HEK293 (cell line): ENCODE measurements around the gene DDX31.

Source experiments
- CTCF ChIA-PET: fragments of 350-600 bp; formaldehyde crosslinking; extraction: SDS; loops from one replicate; lab custom pipeline; 2021; ENCODE audit warnings: antibody characterized with exemption; lab: Yijun Ruan, JAX
- POLR2A ChIA-PET: fragments of 300-600 bp; formaldehyde crosslinking; extraction: SDS; loops from one replicate; lab custom pipeline; 2020; ENCODE audit warnings: antibody characterized with exemption, inconsistent platforms; lab: Yijun Ruan, JAX
- H3K27ac ChIP-seq: fragments of 200-500 bp; sonication (Bioruptor generic); 2 replicates; pipeline ENCODE4 v1.5.1; 2014; ENCODE audit warnings: low read depth, low read length, control low read depth, inconsistent platforms; ENCODE audit errors: extremely low read depth
- H3K36me3 ChIP-seq, 2 experiments: fragments of 200-500 bp in 1 of 2; sonication (Bioruptor generic) in 1 of 2; 1 replicate in 1 of 2; 2 replicates in 1 of 2; pipeline ENCODE4 v1.5.1; 2014 to 2017; ENCODE audit warnings: inconsistent platforms in 2 of 2, low read length in 2 of 2; ENCODE audit not compliant: control insufficient read depth in 2 of 2, insufficient read depth in 1 of 2
- H3K4me1 ChIP-seq: fragments of 200-500 bp; sonication (Bioruptor generic); 2 replicates; pipeline ENCODE4 v1.5.1; 2014; ENCODE audit warnings: mild to moderate bottlenecking, low read length, inconsistent platforms; ENCODE audit not compliant: control insufficient read depth, insufficient read depth
- H3K4me3 ChIP-seq: 2 replicates; pipeline ENCODE4 v1.5.1; 2011; ENCODE audit warnings: low read depth, mild to moderate bottlenecking, control low read depth, low read length, moderate library complexity
- H3K9me3 ChIP-seq: fragments of 200-500 bp; sonication (Bioruptor generic); 2 replicates; pipeline ENCODE4 v1.5.1; 2014; ENCODE audit warnings: low read depth, low read length, inconsistent platforms; ENCODE audit not compliant: control insufficient read depth, insufficient read depth
- HOXA7 ChIP-seq: sonication (generic); formaldehyde crosslinking; IDR thresholded peaks from 2 replicates; pipeline ENCODE4 v1.8.1; 2022; ENCODE audit warnings: missing genetic modification reagents, borderline replicate concordance
- KLF1 ChIP-seq: fragments of 450-650 bp; formaldehyde crosslinking; IDR thresholded peaks from 2 replicates; pipeline ENCODE4 v1.5.1; 2016; ENCODE audit warnings: missing biosample characterization, missing genetic modification characterization
- MZF1 ChIP-seq: fragments of 450-650 bp; formaldehyde crosslinking; IDR thresholded peaks from 2 replicates; pipeline ENCODE4 v1.5.1; 2017; ENCODE audit warnings: missing biosample characterization, missing genetic modification characterization, borderline replicate concordance
- PRDM1 ChIP-seq: fragments of 450-650 bp; formaldehyde crosslinking; IDR thresholded peaks from 2 replicates; pipeline ENCODE4; 2016; ENCODE audit warnings: missing biosample characterization, missing genetic modification characterization
- SALL2 ChIP-seq: fragments of 450-650 bp; formaldehyde crosslinking; IDR thresholded peaks from 2 replicates; pipeline ENCODE4 v1.5.0; 2017; ENCODE audit warnings: missing biosample characterization, mild to moderate bottlenecking, missing genetic modification characterization, borderline replicate concordance
- SETDB1 ChIP-seq: IDR thresholded peaks from one replicate; pipeline ENCODE4 v1.6.1; 2017; ENCODE audit warnings: mild to moderate bottlenecking, low read length, moderate library complexity, mixed read lengths; ENCODE audit not compliant: insufficient read length
- TCF7L2 ChIP-seq: IDR thresholded peaks from 2 replicates; pipeline ENCODE4 v1.6.1; 2011; ENCODE audit warnings: low read depth, mild to moderate bottlenecking, inconsistent platforms, low read length, moderate library complexity, borderline replicate concordance
- ZBTB8A ChIP-seq: fragments of 450-650 bp; formaldehyde crosslinking; IDR thresholded peaks from 2 replicates; pipeline ENCODE4 v1.5.1; 2016; ENCODE audit warnings: missing biosample characterization, missing genetic modification characterization
- ZEB2 ChIP-seq: fragments of 450-650 bp; formaldehyde crosslinking; IDR thresholded peaks from 2 replicates; pipeline ENCODE4 v1.5.1; 2016; ENCODE audit warnings: missing biosample characterization, missing genetic modification characterization
- ZNF133 ChIP-seq: fragments of 450-650 bp; formaldehyde crosslinking; IDR thresholded peaks from 2 replicates; pipeline ENCODE4 v1.5.1; 2016; ENCODE audit warnings: missing biosample characterization, missing genetic modification characterization
- ZNF146 ChIP-seq: fragments of 450-650 bp; formaldehyde crosslinking; IDR thresholded peaks from 2 replicates; pipeline ENCODE4 v1.5.1; 2016; ENCODE audit warnings: missing biosample characterization, missing genetic modification characterization
- ZNF214 ChIP-seq: fragments of 450-650 bp; formaldehyde crosslinking; IDR thresholded peaks from 2 replicates; pipeline ENCODE4 v1.5.1; 2017; ENCODE audit warnings: missing biosample characterization, mild to moderate bottlenecking, missing genetic modification characterization, borderline replicate concordance
- ZNF302 ChIP-seq: fragments of 450-650 bp; formaldehyde crosslinking; IDR thresholded peaks from 2 replicates; pipeline ENCODE4 v1.5.1; 2016; ENCODE audit warnings: missing biosample characterization, missing genetic modification characterization, low read depth
- ZNF394 ChIP-seq: fragments of 450-650 bp; formaldehyde crosslinking; IDR thresholded peaks from 2 replicates; pipeline ENCODE4 v1.5.1; 2016; ENCODE audit warnings: missing biosample characterization, missing genetic modification characterization, mild to moderate bottlenecking, moderate library complexity, borderline replicate concordance
- ZNF426 ChIP-seq: fragments of 450-650 bp; formaldehyde crosslinking; IDR thresholded peaks from 2 replicates; pipeline ENCODE4 v1.5.1; 2017; ENCODE audit warnings: missing biosample characterization, missing genetic modification characterization, mild to moderate bottlenecking, inconsistent platforms, moderate library complexity
- ZNF433 ChIP-seq: fragments of 450-650 bp; formaldehyde crosslinking; IDR thresholded peaks from 2 replicates; pipeline ENCODE4 v1.5.1; 2016; ENCODE audit warnings: missing biosample characterization, missing genetic modification characterization, low read depth
- ZNF596 ChIP-seq: fragments of 450-650 bp; IDR thresholded peaks from 2 replicates; pipeline ENCODE4 v1.5.0; 2018; ENCODE audit warnings: missing biosample characterization, mild to moderate bottlenecking, missing genetic modification characterization, moderate library complexity
- ZNF629 ChIP-seq: fragments of 450-650 bp; formaldehyde crosslinking; IDR thresholded peaks from 2 replicates; pipeline ENCODE4 v1.5.1; 2017; ENCODE audit warnings: missing biosample characterization, missing genetic modification characterization
- ZNF747 ChIP-seq: fragments of 450-650 bp; formaldehyde crosslinking; IDR thresholded peaks from 2 replicates; pipeline ENCODE4 v1.5.1; 2016; ENCODE audit warnings: missing biosample characterization, missing genetic modification characterization
- ZNF843 ChIP-seq: fragments of 450-650 bp; formaldehyde crosslinking; IDR thresholded peaks from 2 replicates; pipeline ENCODE4 v1.5.1; 2016; ENCODE audit warnings: missing biosample characterization, missing genetic modification characterization
- TF ChIP-seq, protein P1 (sequence below): fragments of 450-650 bp; formaldehyde crosslinking; IDR thresholded peaks from 2 replicates; pipeline ENCODE4 v1.5.1; 2016; ENCODE audit warnings: missing biosample characterization, missing genetic modification characterization
- TF ChIP-seq, protein P2 (sequence below): fragments of 450-650 bp; formaldehyde crosslinking; IDR thresholded peaks from 2 replicates; pipeline ENCODE4 v1.5.1; 2016; ENCODE audit warnings: missing biosample characterization, missing genetic modification characterization
- TF ChIP-seq, protein P3 (sequence below): fragments of 450-650 bp; formaldehyde crosslinking; IDR thresholded peaks from 2 replicates; pipeline ENCODE4 v1.5.1; 2016; ENCODE audit warnings: missing biosample characterization, missing genetic modification characterization
- TF ChIP-seq, protein P4 (sequence below): fragments of 450-650 bp; formaldehyde crosslinking; IDR thresholded peaks from 2 replicates; pipeline ENCODE4 v1.5.1; 2016; ENCODE audit warnings: missing biosample characterization, missing genetic modification characterization

The DDX31 gene

DNA sequence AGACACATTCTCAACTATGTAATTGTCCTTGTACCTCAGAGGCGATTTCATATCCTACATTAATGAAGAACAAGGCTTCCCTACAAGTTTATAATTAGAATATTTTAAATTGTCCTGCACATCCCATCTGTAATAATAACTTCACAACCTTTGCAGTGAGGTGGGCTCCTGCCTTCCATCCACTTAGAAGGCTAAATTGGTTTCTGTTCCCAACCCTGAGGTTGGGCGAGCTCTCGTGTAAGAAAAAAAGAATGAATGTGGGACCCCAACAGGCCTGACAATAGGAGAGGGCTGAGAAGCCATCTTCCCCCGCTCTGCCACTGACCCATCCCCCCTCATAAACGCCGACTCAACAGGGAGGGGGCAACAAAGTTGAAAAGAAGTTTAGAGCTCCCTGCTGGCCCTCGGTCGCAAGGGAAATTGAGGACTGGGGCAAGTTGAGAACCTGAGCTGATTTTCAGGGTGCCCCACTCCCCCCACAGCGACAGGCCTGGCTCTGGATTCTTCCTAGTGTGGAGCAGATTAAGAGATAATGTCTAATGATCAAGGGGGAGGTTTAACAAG lies 78.0 kb downstream of the DDX31 start:
- TF ChIP-seq KLF1 (tag by site-specific recombination) (no peak), ZNF596 (no peak), ZNF426 (tag by site-specific recombination) (no peak), ZNF302 (tag by site-specific recombination) (no peak), ZNF133 (no peak)
- TF ChIP-seq, protein P1, sequence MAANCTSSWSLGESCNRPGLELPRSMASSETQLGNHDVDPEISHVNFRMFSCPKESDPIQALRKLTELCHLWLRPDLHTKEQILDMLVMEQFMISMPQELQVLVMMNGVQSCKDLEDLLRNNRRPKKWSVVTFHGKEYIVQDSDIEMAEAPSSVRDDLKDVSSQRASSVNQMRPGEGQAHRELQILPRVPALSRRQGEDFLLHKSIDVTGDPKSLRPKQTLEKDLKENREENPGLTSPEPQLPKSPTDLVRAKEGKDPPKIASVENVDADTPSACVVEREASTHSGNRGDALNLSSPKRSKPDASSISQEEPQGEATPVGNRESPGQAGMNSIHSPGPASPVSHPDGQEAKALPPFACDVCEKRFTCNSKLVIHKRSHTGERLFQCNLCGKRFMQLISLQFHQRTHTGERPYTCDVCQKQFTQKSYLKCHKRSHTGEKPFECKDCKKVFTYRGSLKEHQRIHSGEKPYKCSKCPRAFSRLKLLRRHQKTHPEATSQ (tag by site-specific recombination), result no peak
- TF ChIP-seq, protein P2, sequence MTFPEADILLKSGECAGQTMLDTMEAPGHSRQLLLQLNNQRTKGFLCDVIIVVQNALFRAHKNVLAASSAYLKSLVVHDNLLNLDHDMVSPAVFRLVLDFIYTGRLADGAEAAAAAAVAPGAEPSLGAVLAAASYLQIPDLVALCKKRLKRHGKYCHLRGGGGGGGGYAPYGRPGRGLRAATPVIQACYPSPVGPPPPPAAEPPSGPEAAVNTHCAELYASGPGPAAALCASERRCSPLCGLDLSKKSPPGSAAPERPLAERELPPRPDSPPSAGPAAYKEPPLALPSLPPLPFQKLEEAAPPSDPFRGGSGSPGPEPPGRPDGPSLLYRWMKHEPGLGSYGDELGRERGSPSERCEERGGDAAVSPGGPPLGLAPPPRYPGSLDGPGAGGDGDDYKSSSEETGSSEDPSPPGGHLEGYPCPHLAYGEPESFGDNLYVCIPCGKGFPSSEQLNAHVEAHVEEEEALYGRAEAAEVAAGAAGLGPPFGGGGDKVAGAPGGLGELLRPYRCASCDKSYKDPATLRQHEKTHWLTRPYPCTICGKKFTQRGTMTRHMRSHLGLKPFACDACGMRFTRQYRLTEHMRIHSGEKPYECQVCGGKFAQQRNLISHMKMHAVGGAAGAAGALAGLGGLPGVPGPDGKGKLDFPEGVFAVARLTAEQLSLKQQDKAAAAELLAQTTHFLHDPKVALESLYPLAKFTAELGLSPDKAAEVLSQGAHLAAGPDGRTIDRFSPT (tag by site-specific recombination), result no peak
- TF ChIP-seq, all 188 proteins: peak for 0
- Histone ChIP-seq H3K27ac (no peak overlapping the region), H3K36me3 (peaks cover 0 to 21% of the 10 kb centered on the region in 2 experiments; a peak in 1 of 3 replicates), H3K9me3 (no peaks in the 10 kb centered on the region), H3K4me1 (no peaks in the 10 kb centered on the region), H3K4me3 (no peak overlapping the region)
- CTCF ChIA-PET, result interaction anchor here (0.6 kb wide), 1 partner anchor 22 kb away, joined by 4 read pairs; no protein-coding TSS in a partner anchor
- POLR2A ChIA-PET, result no interaction called here

DNA sequence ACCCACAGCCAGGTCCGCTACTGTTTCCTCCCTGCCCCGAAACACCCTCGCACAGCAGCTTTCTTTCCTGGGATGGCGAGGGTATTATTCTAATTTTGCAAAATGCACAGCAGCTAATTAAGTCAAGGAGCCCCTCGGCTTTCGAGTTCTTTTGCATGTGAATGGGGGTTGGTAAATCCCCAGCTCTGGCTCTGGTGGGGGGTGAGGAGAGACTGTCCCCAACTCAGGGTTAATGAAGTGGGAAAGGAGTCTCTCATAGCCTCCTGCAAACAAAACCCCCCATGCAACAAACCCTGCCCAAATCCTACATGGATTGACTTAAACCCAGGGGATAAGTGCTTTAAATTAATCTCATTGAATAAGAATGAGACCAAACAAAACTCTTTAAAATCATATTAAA lies 78.5 kb downstream of the DDX31 start:
- Histone ChIP-seq H3K4me1 (no peaks in the 10 kb centered on the region), H3K4me3 (no peak overlapping the region), H3K9me3 (no peaks in the 10 kb centered on the region), H3K27ac (no peak overlapping the region), H3K36me3 (peaks cover 0 to 15% of the 10 kb centered on the region in 2 experiments; a peak in 1 of 3 replicates)
- TF ChIP-seq ZNF394, result no peak
- no peak for TF ChIP-seq HOXA7 (CRISPR knock-in tag)
- TF ChIP-seq ZNF433 (tag by site-specific recombination), result no peak
- TF ChIP-seq PRDM1 (tag by site-specific recombination), result no peak
- no peak for TF ChIP-seq ZEB2 (tag by site-specific recombination)
- no peak for TF ChIP-seq SETDB1
- TF ChIP-seq ZNF629 (tag by site-specific recombination), result no peak
- TF ChIP-seq ZNF843 (tag by site-specific recombination), result no peak
- no peak for TF ChIP-seq ZBTB8A (tag by site-specific recombination)
- no peak for TF ChIP-seq TCF7L2
- TF ChIP-seq MZF1 (tag by site-specific recombination), result no peak
- TF ChIP-seq, protein P3, sequence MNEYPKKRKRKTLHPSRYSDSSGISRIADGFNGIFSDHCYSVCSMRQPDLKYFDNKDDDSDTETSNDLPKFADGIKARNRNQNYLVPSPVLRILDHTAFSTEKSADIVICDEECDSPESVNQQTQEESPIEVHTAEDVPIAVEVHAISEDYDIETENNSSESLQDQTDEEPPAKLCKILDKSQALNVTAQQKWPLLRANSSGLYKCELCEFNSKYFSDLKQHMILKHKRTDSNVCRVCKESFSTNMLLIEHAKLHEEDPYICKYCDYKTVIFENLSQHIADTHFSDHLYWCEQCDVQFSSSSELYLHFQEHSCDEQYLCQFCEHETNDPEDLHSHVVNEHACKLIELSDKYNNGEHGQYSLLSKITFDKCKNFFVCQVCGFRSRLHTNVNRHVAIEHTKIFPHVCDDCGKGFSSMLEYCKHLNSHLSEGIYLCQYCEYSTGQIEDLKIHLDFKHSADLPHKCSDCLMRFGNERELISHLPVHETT (tag by site-specific recombination), result no peak
- no peak for TF ChIP-seq ZNF214 (tag by site-specific recombination)
- TF ChIP-seq, protein P4, sequence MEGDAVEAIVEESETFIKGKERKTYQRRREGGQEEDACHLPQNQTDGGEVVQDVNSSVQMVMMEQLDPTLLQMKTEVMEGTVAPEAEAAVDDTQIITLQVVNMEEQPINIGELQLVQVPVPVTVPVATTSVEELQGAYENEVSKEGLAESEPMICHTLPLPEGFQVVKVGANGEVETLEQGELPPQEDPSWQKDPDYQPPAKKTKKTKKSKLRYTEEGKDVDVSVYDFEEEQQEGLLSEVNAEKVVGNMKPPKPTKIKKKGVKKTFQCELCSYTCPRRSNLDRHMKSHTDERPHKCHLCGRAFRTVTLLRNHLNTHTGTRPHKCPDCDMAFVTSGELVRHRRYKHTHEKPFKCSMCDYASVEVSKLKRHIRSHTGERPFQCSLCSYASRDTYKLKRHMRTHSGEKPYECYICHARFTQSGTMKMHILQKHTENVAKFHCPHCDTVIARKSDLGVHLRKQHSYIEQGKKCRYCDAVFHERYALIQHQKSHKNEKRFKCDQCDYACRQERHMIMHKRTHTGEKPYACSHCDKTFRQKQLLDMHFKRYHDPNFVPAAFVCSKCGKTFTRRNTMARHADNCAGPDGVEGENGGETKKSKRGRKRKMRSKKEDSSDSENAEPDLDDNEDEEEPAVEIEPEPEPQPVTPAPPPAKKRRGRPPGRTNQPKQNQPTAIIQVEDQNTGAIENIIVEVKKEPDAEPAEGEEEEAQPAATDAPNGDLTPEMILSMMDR (tag by site-specific recombination), result no peak
- no peak for TF ChIP-seq ZNF747 (tag by site-specific recombination)
- no peak for TF ChIP-seq SALL2 (tag by site-specific recombination)
- no peak for TF ChIP-seq ZNF133
- no peak for TF ChIP-seq ZNF146 (tag by site-specific recombination)
- ChIA-PET POLR2A (no interaction called here), CTCF (interaction anchor here (0.8 kb wide), 1 partner anchor 84 kb away, joined by 4 read pairs; no protein-coding TSS in a partner anchor)
